ENCODE data around the gene PPARA.
A peak's percentile ranks its signal among the peaks of the same experiment; 100 is the strongest.
"Not testable (repeated sequence)": the region's sequence is repeated elsewhere in the genome, so short reads cannot be mapped to it uniquely, and the experiment has no call there.

PPARA gene

DNA sequence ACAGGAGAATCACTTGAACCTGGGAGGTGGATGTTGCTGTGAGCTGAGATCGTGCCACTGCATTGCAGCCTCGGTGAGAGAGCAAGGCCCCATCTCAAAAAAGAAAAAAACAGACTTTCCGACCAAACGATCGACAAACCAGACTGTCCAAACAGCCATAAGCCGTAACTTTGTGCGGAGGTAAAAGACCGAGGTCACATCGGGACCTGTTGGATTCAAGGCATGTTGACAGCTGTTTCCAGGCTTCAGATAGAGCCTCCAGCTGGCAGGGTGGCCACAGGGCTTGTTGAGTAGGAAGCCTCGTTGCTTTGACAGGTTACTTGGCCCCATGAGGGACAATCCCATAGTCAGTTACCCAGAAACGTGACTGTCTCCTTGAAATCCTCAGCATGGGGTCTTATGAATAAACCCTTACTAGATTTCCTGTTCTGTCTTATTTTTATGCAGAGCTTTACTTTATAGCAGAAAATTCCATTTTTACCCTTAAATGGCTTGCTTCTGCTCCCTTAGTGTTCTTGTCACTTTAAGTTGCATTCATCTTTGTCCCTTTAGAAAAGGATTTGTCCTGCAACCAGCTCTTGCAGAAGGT lies 22.3 kb downstream of the PPARA start:
- peak; percentile 20 for DNase-seq (ENCODE audit: low read depth)

- no peak for DNase-seq (ENCODE audit: low read depth)
These were observed 22.8 kb downstream of the PPARA start for GRCh38 chr22:46173152-46173551.

DNA sequence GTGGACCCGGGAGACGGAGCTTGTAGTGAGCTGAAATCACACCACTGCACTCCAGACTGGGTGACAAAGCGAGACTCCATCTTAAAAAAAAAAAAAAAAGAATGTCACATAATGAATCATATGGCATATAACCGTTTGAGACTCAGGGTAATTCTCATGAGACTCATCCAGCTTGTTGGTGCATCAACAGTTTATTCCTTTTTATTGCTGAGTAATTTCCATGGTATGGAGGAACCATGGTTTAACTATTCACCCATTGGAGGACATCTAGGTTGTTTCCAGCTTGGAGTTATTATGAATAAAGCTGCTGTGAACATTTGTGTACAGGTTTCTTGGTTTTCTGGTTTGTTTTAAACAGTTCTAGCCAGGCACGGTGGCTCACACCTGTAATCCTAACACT lies 25.3 kb downstream of the PPARA start:
- peak; percentile 91 for DNase-seq (ENCODE audit: low read depth)

- no peak for DNase-seq (ENCODE audit: low read depth)
These were observed 26.2 kb downstream of the PPARA start for GRCh38 chr22:46176508-46177003.

DNA sequence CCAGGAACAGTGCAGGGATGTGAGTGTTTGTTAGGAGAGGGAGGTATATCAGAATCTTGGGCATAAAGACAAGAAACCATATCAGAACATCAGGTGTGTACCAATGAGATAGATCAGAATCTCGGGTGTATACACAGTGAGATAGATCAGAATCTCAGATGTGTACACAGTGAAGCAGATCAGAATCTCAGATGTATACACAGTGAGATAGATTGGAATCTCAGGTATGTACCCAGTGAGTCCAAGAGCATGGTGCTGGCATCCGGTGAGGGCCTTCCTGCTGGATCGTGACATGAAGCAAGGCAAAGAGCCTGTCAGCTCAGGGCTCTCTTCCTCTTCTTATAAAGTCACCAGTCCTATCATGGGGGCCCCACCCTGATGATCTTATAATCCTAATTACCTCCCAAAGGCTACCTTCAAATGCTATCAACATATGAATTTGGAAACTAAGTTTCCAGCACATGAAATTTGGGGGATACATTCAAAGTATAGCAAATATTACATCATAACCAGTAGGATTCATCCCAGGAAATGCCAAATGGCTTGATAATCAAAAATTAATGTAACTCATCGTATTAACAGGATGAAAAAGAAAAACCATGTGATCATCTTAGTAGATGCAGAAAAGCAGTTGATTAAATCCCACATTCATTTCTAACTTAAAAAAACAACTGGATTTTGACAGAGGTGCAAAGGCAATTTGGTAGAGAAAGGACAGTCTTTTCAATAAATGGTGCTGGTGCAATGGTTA lies 28.6 kb downstream of the PPARA start:
- DNase-seq (ENCODE audit: low read depth) = peak; percentile 37

GRCh38 chr22:46179748-46180147 lies 29.4 kb downstream of the PPARA start:
- no peak for DNase-seq (ENCODE audit: low read depth)

- no peak for DNase-seq (ENCODE audit: low read depth)
These were observed 30.2 kb downstream of the PPARA start for GRCh38 chr22:46180370-46181137.

GRCh38 chr22:46183733-46184132 lies 33.4 kb downstream of the PPARA start:
- no peak for DNase-seq (ENCODE audit: low read depth)

GRCh38 chr22:46185283-46185682 lies 35.0 kb downstream of the PPARA start:
- no peak for DNase-seq (ENCODE audit: low read depth)

DNA sequence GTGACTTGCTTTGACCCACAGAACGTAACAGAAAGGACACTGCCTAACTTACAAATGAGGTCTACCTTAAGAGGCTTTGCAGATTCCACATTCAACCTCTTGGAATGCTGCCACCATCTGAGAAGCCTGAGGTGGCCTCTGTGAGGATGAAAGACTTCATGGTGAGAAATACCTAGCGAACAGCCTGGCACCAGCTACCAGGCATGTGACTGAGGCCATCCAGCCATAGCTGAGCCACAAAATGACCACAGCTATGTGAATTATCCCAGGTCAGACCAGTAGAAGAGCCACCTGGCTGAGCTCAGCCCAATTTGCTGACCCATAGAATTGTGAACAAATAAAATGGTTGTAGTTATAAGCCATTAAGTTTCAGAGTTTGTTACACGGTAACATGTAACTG lies 37.5 kb downstream of the PPARA start:
- no peak for DNase-seq (ENCODE audit: low read depth)

DNA sequence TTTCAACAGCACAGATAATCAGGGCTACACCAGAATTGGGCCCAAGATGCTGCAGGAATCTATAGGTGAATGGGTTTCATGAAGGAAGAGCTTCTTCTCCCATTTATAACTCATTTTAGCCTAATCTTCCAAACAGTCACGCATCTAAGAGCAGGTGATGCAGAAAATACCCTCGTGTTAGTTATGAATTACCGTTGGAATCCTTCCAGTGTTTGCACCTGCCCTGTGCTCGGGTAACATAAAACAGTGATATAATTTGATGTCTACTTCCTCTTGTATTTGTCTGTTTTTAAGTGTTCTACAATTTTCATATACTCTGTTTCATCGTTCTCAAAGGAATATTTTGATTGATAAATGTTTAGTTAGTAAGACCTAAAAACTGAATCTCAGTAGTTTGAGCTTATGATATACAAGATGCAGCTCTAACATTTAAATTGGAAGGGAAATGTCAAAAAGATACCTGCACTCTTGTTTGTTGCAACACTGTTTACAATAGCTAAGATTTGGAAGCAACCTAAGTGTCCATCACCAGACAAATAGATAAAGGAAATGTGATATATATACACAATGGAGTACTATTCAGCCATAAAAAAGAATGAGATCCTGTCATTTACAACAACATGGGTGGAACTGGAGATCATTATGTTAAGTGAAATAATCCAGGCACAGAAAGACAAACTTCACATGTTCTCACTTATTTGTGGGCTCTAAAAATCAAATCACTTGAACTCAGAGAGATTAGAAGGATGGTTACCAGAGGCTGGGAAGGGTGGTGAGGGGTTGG lies 42.1 kb downstream of the PPARA start:
- DNase-seq (ENCODE audit: low read depth) = no peak

GRCh38 chr22:46193898-46194310 lies 43.6 kb downstream of the PPARA start:
- no peak for DNase-seq (ENCODE audit: low read depth)

DNA sequence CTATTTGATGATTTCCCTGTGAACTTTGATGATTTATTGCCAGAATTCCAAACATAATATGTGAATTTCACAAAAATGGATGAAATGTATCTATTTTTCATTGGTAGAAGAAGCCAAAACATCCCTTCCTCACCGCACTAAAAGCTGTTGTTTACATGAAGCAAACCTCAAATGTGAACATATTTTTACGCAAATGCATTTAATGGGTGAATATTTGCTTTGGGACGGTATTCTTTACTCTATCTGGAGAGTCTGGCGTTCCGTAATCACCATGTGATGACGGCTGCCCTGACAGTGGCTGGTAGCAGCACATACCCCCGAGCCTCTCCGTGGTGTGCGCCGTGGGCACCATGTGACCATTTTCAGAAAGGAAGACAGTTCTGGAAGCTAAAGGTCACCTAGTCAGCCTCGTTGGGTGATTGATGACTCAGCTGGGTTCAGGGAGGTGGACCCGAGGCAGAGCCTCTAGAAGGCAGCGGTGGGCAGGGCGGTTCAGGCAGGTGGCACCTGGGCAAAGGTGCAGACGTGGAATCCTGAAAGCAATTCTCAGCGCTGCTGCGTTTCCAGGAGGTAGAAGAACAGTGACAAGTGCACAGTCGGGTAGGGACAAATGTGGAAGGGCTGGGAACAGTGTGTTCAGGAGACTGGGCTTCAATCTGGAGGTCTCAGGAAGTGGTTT lies 45.3 kb downstream of the PPARA start:
- DNase-seq (ENCODE audit: low read depth) = no peak

DNA sequence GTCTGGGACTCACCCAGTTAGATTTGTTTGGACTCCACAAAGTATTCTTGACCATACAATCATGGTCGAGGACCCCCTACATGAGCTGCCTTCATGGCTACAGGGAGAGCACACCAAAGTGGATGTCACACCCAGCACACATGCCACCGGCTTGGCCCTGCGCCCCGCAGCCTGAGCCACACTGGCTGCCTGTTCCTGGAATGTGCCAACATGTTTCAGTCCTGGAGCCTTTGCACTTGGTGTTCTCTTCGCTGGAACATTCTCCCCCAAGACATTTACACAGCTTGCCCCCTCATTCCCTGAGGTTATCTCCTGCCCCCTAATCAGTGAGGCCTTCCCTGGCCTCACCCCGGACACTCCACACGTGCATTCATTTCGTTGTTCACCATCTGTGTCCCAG lies 46.0 kb downstream of the PPARA start:
- DNase-seq (ENCODE audit: low read depth) = peak; percentile 10

DNA sequence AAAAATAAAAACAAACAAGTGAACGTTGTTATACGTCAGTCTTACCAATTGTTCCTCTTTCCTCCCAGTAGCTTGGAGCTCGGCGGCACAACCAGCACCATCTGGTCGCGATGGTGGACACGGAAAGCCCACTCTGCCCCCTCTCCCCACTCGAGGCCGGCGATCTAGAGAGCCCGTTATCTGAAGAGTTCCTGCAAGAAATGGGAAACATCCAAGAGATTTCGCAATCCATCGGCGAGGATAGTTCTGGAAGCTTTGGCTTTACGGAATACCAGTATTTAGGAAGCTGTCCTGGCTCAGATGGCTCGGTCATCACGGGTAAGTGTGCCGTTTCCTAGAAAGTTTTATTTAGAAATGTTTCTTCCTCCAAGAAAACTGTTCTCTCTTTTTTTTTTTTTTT lies 47.9 kb downstream of the PPARA start:
- DNase-seq (ENCODE audit: low read depth) = no peak

DNA sequence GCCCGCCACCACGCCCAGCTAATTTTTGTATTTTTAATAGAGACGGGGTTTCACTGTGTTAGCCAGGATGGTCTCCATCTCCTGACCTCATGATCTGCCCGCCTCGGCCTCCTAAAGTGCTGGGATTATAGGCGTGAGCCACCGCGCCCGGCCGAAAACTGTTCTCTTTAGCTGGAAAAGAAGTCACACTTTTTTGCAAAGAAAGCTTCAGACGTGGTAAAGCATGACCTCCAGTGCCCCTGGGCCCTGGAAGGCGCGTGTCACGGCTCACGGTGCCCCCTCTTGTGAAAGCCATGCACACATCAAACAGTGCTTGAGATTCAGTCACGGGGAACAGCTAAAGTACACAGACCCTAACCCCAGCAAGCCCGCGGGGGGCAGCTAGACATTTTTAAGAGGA lies 48.5 kb downstream of the PPARA start:
- not testable (repeated sequence) for DNase-seq (ENCODE audit: low read depth)

- no peak for DNase-seq (ENCODE audit: low read depth)
These were observed 50.9 kb downstream of the PPARA start for GRCh38 chr22:46201059-46201757.

- DNase-seq (ENCODE audit: low read depth) = no peak
These were observed 52.7 kb downstream of the PPARA start for GRCh38 chr22:46202897-46203600.

DNA sequence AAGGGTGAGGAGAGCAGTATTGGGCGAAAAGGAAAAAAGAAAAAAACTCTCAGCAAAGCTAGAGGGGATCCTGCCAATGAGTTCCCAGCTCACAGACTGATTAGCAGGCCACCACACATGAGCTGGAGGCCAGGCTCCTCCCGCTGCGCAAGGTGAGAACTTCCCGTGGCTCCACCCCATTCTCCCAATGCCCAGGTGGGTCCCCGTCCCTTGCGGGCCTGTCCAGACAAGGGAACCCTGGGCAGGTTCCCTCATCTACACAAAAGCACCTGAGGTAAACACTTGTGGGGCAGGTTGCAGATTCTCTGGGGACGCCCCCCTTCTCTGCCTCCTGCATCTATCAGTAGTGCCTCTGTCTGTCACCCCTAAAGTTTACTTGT lies 53.3 kb downstream of the PPARA start:
- DNase-seq (ENCODE audit: low read depth) = no peak

DNA sequence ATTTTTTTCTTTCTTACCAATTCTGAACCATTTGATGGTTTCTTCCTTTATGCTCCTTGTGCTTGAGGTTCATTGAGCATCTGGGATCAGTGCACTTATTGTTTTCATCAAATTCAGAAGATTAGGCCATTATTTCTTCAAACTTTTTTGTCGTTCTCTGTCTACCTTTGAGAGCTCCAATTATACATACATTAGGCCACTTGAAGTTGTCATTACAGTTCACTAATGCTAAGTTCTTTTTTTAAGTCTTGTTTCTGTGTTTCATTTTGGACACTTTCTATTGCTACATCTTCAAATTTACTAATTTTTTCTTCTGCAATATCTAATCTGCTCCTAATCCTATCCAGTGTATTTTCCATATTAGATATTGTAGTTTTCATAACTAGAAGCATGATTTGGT lies 58.9 kb downstream of the PPARA start:
- no peak for DNase-seq (ENCODE audit: low read depth)

Data from EH (cell line).